Esophagus squamous epithelium (tissue), 4 donors: Measurements from ENCODE around the gene ID2.

ENCODE experiments used
- POLR2A ChIP-seq, 4 donors: fragments of 450-650 bp; IDR thresholded peaks; one replicate each; pipeline ENCODE4 v1.6.1; 2017; ENCODE audit warnings: antibody characterized with exemption in 4 of 4, mild to moderate bottlenecking in 4 of 4, moderate library complexity in 3 of 4
- TF ChIP-seq, protein P1 (sequence below), 6 experiments: fragments of 450-650 bp in 4 of 6; fragments of 200-600 bp in 2 of 6; sonication (generic) in 2 of 6; IDR thresholded peaks; one replicate each; pipeline ENCODE4 v1.5.1; 2016 to 2019; ENCODE audit warnings: antibody characterized with exemption in 6 of 6, mild to moderate bottlenecking in 4 of 6, moderate library complexity in 4 of 6

DNA sequence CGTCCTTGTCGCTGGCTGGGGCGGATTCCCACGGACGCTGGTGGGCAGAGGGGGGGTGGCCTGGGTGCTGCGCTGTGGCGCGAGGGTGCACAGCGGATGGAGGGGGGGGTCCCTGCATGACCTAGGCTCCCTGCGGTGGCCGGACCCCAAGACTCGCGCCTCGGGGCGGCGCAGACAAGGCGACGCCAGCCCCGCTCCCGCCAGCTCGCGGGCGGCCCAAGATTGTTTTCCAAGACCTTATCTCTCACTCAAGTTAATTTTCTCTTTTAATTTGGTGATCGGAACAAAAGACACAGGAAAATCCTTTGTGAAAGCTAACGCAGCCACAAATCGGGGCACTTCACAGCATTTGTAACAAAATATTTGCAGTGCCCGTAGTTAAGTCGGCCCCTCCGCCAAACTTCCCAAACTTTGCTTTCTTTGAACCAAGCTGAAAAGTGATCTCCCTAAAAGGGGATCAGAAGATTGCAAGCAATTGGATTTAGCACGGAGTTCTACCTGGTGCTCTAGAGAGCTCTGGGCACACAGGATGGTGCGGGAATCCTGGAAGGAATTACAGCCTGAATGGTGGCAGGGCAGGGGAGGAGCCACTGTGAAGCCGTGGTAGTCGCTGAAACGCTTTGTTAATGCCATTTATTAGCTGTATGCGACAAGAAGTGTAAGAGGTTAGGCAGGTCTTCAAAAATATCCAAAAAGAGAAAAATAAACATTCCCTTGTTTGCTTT, 4.8 kb upstream of the ID2 start:
- TF ChIP-seq, protein P1, sequence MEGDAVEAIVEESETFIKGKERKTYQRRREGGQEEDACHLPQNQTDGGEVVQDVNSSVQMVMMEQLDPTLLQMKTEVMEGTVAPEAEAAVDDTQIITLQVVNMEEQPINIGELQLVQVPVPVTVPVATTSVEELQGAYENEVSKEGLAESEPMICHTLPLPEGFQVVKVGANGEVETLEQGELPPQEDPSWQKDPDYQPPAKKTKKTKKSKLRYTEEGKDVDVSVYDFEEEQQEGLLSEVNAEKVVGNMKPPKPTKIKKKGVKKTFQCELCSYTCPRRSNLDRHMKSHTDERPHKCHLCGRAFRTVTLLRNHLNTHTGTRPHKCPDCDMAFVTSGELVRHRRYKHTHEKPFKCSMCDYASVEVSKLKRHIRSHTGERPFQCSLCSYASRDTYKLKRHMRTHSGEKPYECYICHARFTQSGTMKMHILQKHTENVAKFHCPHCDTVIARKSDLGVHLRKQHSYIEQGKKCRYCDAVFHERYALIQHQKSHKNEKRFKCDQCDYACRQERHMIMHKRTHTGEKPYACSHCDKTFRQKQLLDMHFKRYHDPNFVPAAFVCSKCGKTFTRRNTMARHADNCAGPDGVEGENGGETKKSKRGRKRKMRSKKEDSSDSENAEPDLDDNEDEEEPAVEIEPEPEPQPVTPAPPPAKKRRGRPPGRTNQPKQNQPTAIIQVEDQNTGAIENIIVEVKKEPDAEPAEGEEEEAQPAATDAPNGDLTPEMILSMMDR (IDR thresholded peaks at IDR 0.05) = no peak
- no peak for TF ChIP-seq POLR2A (IDR thresholded peaks at IDR 0.05)
